Measurements from ENCODE around the gene DENR.

DNA sequence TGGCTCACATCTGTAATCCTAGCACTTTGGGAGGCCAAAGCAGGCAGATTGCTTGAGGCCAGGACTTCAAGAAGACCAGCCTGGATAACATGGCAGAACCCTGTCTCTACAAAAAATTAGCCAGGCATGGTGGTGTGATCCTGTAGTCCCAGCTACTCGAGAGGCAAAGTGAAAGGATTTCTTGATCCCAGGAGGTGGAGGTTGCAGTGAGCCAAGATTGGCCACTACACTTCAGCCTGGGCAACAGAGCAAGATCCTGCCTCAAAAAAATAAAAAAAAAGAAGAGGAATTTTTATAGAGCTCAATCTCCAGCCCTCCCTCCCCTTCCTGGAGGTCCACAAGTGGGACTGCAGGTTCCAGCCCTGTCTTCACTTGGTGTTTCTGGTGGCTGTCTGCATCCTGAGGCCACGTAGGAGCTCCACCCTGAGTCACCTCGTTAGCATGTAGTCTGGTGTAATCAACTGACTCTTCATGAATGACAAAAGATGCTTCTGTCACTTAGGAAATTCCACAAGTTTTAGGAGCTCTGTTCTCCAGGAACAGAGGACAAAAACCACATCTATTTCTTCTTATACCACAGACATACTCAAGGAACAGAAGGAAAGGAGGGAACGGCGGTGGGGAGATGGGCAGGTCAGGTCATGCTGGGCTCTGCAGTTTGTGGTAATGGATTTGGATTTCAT is 37.9 kb downstream of the DENR start:
- TF ChIP-seq CTCF (optimal IDR thresholded peaks at IDR 0.05 in 1 of 3, IDR thresholded peaks at IDR 0.05 in 1 of 3, conservative IDR thresholded peaks at IDR 0.05 in 1 of 3; ENCODE audit: extremely low read depth in 1 of 3, insufficient read depth in 2 of 3, low read length in 3 of 3) (no peak), EZH2 (IDR thresholded peaks at IDR 0.05; ENCODE audit: low read length) (no peak)
